HFFc6 (cell line): Measurements from ENCODE around the gene UGT2A3. TPM values are rescaled to one million over a fixed set of nuclear protein-coding genes. Genes with fewer than 3 reads are reported as not detected.
A peak's percentile ranks its signal among the peaks of the same experiment; 100 is the strongest.

Experiments used
- DNase-seq: peaks from one replicate; pipeline ENCODE4 v3.0.0-alpha.2; 2018
- H3K27ac Mint-ChIP-seq: 2 replicates; pipeline ENCODE4 v1.8.0; 2020; ENCODE audit warnings: mild to moderate bottlenecking, mixed read lengths
- H3K27me3 Mint-ChIP-seq: 2 replicates; pipeline ENCODE4 v1.8.0; 2021; ENCODE audit warnings: mild to moderate bottlenecking, moderate library complexity, mixed read lengths; ENCODE audit not compliant: insufficient read depth
- H3K36me3 Mint-ChIP-seq: 2 replicates; pipeline ENCODE4 v1.8.0; 2021; ENCODE audit warnings: low read depth, mixed read lengths
- H3K4me1 Mint-ChIP-seq: 2 replicates; pipeline ENCODE4 v1.8.0; 2020; ENCODE audit warnings: low read depth, mixed read lengths
- H3K4me3 Mint-ChIP-seq: 2 replicates; pipeline ENCODE4 v1.8.0; 2020; ENCODE audit warnings: mild to moderate bottlenecking, moderate library complexity, mixed read lengths
- H3K9me3 Mint-ChIP-seq: 2 replicates; pipeline ENCODE4 v1.8.0; 2020; ENCODE audit warnings: mild to moderate bottlenecking, mixed read lengths
- CTCF ChIP-seq: fragments of 200-600 bp; sonication (generic); IDR thresholded peaks from 2 replicates; pipeline ENCODE4 v1.5.0; 2021; ENCODE audit warnings: antibody characterized with exemption, mild to moderate bottlenecking
- total RNA-seq, 6 experiments: library from RNA; stranded (reverse); fragmentation: NEBNext Ultra II Directional; extraction: Animal tissue kit (Norgen Biotek cat#: 25700); gene quantifications; 2 replicates in 1 of 6; 3 replicates in 5 of 6; pipeline ENCODE4 v1.2.3, GENCODE V29; 2021

The UGT2A3 gene
- total RNA-seq, 6 experiments from 2014 or later: not detected

DNA sequence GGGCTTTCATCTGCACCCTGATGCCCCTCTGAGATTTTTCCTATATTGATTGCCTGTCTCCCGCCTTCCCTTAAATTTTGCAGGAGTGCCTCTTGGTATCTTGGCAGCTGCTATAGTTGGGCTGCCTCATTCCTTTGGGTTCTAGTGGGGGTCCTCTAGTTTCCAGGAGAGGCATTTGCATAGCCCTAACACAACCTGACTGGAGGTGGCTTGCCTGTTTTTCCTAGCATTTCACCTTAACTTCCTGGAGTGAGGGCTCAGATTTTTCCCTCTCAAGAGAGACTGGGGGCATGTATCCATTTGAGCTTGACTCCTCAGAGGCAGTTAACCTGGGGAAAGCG lies 46.0 kb downstream of the UGT2A3 start:
- peaks cover 17% of the 10 kb centered on the region for H3K4me1 Mint-ChIP-seq
- peaks cover 5% of the 10 kb centered on the region for H3K9me3 Mint-ChIP-seq
- no peaks in the 10 kb centered on the region for H3K27me3 Mint-ChIP-seq
- no peak for TF ChIP-seq CTCF
- peak overlapping the region; percentile 84 for H3K4me3 Mint-ChIP-seq
- no peaks in the 10 kb centered on the region for H3K36me3 Mint-ChIP-seq
- no peak overlapping the region for H3K27ac Mint-ChIP-seq
- no peak for DNase-seq

GRCh38 chr4:68904786-68905185 lies 46.8 kb downstream of the UGT2A3 start:
- Mint-ChIP-seq H3K27ac (no peak overlapping the region), H3K4me3 (no peak overlapping the region), H3K27me3 (no peaks in the 10 kb centered on the region), H3K4me1 (peaks cover 17% of the 10 kb centered on the region), H3K9me3 (peaks cover under 1% of the 10 kb centered on the region), H3K36me3 (no peaks in the 10 kb centered on the region)
- DNase-seq: no peak
- TF ChIP-seq CTCF: no peak

DNA sequence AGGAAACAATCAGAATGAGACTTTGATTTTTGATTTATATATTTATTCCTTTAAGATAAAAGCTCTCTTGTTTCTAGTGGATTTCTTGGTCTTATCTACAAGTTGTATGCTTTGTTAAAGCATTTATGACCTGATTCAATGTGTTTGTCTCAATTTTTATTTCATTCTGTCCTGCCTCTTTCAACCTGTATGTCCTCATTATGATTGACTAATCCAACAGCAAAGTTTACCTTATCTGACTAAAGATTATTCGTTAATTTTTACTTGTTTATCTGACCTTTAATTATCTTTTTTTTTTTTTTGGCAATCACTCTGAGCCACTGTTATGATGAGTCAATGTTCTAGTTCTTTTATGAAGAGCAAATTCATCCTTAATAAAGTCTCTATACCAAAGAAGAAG lies 54.9 kb downstream of the UGT2A3 start:
- TF ChIP-seq CTCF: no peak
- no peak for DNase-seq
- Mint-ChIP-seq H3K4me1 (no peaks in the 10 kb centered on the region), H3K27ac (no peak overlapping the region), H3K4me3 (no peak overlapping the region), H3K27me3 (no peaks in the 10 kb centered on the region), H3K36me3 (no peaks in the 10 kb centered on the region), H3K9me3 (no peaks in the 10 kb centered on the region; the same call in 1 of the 2 replicates)

GRCh38 chr4:68895561-68896198 lies 55.9 kb downstream of the UGT2A3 start:
- TF ChIP-seq CTCF: no peak
- Mint-ChIP-seq H3K36me3 (no peaks in the 10 kb centered on the region), H3K4me1 (no peaks in the 10 kb centered on the region), H3K27me3 (no peaks in the 10 kb centered on the region), H3K9me3 (no peaks in the 10 kb centered on the region), H3K4me3 (no peak overlapping the region), H3K27ac (no peak overlapping the region)
- no peak for DNase-seq

DNA sequence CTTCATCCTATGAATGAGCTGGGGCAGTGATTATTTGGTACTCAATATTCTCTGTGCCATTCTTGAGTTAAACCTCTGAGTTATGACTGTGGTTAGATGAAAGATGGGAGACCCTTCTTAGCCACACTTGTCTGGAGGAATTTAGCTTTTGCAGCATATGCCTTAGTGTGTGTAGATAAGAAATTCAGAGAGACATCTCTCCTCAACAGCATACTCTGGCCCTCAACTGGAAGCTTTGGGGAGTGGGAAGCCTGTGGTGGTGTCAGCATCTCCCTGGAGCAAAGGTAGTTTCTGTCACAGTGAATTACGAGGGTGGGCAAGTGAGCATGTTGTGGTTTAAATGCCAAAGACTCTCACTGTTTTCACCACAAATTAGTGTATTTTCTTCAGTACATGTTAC lies 58.7 kb downstream of the UGT2A3 start:
- H3K4me1 Mint-ChIP-seq: no peaks in the 10 kb centered on the region
- no peaks in the 10 kb centered on the region for H3K36me3 Mint-ChIP-seq
- no peaks in the 10 kb centered on the region for H3K9me3 Mint-ChIP-seq
- DNase-seq: no peak
- no peak overlapping the region for H3K4me3 Mint-ChIP-seq
- H3K27ac Mint-ChIP-seq: no peak overlapping the region
- TF ChIP-seq CTCF: no peak
- no peaks in the 10 kb centered on the region for H3K27me3 Mint-ChIP-seq

DNA sequence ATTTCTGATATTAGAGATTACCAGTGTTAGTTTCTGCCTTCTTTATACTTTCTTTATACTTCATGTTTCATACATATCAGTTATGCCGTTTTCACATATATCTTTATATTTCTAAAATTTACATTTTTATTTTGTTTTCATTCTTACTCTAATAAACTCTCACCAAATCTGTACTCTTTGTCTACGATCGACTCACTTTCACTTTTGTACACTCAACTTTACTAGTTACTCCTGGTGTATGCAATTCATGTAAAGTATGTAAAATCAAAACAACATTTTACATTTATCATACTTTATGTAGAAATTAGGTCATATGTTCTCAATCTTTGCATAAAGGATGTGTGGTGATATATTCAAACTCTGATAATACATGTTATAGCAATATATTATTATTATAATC lies 59.9 kb downstream of the UGT2A3 start:
- H3K27me3 Mint-ChIP-seq: no peaks in the 10 kb centered on the region
- H3K4me1 Mint-ChIP-seq: no peaks in the 10 kb centered on the region
- H3K9me3 Mint-ChIP-seq: no peaks in the 10 kb centered on the region
- DNase-seq: no peak
- no peaks in the 10 kb centered on the region for H3K36me3 Mint-ChIP-seq
- no peak for TF ChIP-seq CTCF
- no peak overlapping the region for H3K27ac Mint-ChIP-seq
- H3K4me3 Mint-ChIP-seq: peak overlapping the region; percentile 20; the same call in 1 of the 2 replicates
